Measurements from ENCODE around the gene RPRML. TPM values are rescaled to one million over a fixed set of nuclear protein-coding genes. Genes with fewer than 3 reads are reported as not detected.
A peak's percentile ranks its signal among the peaks of the same experiment; 100 is the strongest.

Gene RPRML
- total RNA-seq, 1 donor from 2014 or later: 4.5 TPM

DNA sequence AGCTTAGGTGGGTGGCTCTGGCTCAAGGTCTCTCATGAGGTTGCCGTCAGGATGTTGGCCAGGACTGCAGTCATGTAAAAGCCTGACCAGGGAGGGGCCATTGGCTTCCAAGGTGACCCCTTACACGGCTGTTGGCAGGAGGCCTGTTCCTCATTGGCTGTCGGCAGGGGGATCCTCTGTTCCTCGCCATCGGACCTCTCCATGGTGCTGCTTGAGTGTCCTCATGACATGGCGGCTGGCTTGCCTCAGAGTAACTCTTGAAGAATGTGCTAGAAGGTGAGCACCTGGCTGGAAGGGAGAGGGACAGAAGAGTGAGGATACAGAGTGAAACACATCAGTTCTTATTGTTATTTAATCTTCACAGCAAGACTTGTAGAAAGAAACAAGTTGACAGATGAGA lies 4.7 kb upstream of the RPRML start:
- DNase-seq: no peak
- Mint-ChIP-seq H3K27me3 (ENCODE audit: unreplicated experiment) (peaks cover 15% of the 10 kb centered on the region), H3K36me3 (ENCODE audit: unreplicated experiment) (no peaks in the 10 kb centered on the region), H3K4me1 (ENCODE audit: low read depth, unreplicated experiment) (peaks cover 20% of the 10 kb centered on the region), H3K27ac (ENCODE audit: unreplicated experiment) (no peak overlapping the region), H3K9me3 (ENCODE audit: unreplicated experiment) (peaks cover 9% of the 10 kb centered on the region), H3K4me3 (ENCODE audit: unreplicated experiment) (no peak overlapping the region)
- TF ChIP-seq, protein P1, sequence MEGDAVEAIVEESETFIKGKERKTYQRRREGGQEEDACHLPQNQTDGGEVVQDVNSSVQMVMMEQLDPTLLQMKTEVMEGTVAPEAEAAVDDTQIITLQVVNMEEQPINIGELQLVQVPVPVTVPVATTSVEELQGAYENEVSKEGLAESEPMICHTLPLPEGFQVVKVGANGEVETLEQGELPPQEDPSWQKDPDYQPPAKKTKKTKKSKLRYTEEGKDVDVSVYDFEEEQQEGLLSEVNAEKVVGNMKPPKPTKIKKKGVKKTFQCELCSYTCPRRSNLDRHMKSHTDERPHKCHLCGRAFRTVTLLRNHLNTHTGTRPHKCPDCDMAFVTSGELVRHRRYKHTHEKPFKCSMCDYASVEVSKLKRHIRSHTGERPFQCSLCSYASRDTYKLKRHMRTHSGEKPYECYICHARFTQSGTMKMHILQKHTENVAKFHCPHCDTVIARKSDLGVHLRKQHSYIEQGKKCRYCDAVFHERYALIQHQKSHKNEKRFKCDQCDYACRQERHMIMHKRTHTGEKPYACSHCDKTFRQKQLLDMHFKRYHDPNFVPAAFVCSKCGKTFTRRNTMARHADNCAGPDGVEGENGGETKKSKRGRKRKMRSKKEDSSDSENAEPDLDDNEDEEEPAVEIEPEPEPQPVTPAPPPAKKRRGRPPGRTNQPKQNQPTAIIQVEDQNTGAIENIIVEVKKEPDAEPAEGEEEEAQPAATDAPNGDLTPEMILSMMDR (IDR thresholded peaks at IDR 0.05; ENCODE audit: partially characterized antibody, unreplicated experiment): no peak

GRCh38 chr17:46982577-46982976 lies 3.5 kb upstream of the RPRML start:
- peaks cover 14% of the 10 kb centered on the region for H3K27me3 Mint-ChIP-seq (ENCODE audit: unreplicated experiment)
- peaks cover 27% of the 10 kb centered on the region for H3K4me1 Mint-ChIP-seq (ENCODE audit: low read depth, unreplicated experiment)
- peak overlapping the region; percentile 60 for H3K27ac Mint-ChIP-seq (ENCODE audit: unreplicated experiment)

DNA sequence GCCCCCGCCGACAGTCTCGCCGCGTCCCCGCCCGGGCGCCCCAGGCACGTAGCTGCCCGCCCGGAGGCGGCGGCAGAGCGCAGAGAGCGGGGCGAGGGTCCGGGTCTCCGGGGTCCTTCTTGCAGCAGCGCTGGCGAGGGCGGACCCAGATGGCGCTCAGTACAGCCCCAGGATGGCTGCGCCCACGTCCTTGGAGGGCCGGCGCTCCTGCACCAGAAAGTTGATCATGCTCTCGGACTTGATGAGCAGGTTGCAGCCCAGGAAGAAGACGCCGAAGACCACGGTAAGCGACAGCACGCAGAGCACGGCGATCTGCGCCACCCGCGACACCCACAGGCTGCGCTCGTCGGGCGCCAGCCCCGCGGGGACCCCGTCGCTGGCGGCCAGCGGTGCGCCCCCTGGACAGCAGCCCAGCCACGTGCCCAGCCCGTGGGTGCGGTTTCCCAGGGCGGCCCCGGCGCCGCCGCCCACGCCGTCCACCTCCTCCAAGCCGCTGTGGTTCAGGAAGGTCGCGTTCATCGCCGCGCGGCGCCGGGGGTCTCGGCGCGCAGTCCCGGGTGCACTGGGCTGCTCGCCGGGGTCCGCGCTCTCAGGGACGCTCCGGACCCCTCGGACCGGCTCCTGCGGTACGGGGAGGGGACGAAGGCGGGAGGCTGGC lies 435 bp downstream of the RPRML start:
- Mint-ChIP-seq H3K4me3 (ENCODE audit: unreplicated experiment) (peak overlapping the region; percentile 72), H3K36me3 (ENCODE audit: unreplicated experiment) (no peaks in the 10 kb centered on the region), H3K27ac (ENCODE audit: unreplicated experiment) (no peak overlapping the region), H3K9me3 (ENCODE audit: unreplicated experiment) (peaks cover 10% of the 10 kb centered on the region), H3K4me1 (ENCODE audit: low read depth, unreplicated experiment) (peaks cover 33% of the 10 kb centered on the region), H3K27me3 (ENCODE audit: unreplicated experiment) (peaks cover 8% of the 10 kb centered on the region)
- TF ChIP-seq, protein P1 (IDR thresholded peaks at IDR 0.05; ENCODE audit: partially characterized antibody, unreplicated experiment): no peak
- peak; percentile 39 for DNase-seq

More at GRCh38 chr17:46982577-46982976, 3.5 kb upstream of the RPRML start:
- H3K36me3 Mint-ChIP-seq (ENCODE audit: unreplicated experiment): no peaks in the 10 kb centered on the region
- no peak overlapping the region for H3K4me3 Mint-ChIP-seq (ENCODE audit: unreplicated experiment)
- H3K9me3 Mint-ChIP-seq (ENCODE audit: unreplicated experiment): peaks cover 10% of the 10 kb centered on the region
- TF ChIP-seq, protein P1 (IDR thresholded peaks at IDR 0.05; ENCODE audit: partially characterized antibody, unreplicated experiment): no peak
- DNase-seq: no peak

- Mint-ChIP-seq H3K36me3 (ENCODE audit: unreplicated experiment) (no peaks in the 10 kb centered on the region), H3K4me1 (ENCODE audit: low read depth, unreplicated experiment) (peaks cover 35% of the 10 kb centered on the region), H3K27ac (ENCODE audit: unreplicated experiment) (peak overlapping the region; percentile 92), H3K9me3 (ENCODE audit: unreplicated experiment) (peaks cover 13% of the 10 kb centered on the region), H3K4me3 (ENCODE audit: unreplicated experiment) (peak overlapping the region; percentile 95), H3K27me3 (ENCODE audit: unreplicated experiment) (peaks cover 7% of the 10 kb centered on the region)
- DNase-seq: peak; percentile 44
- TF ChIP-seq, protein P1 (IDR thresholded peaks at IDR 0.05; ENCODE audit: partially characterized antibody, unreplicated experiment): no peak
These were observed 1.1 kb downstream of the RPRML start for GRCh38 chr17:46977750-46978488.

- Mint-ChIP-seq H3K4me1 (ENCODE audit: low read depth, unreplicated experiment) (peaks cover 33% of the 10 kb centered on the region), H3K9me3 (ENCODE audit: unreplicated experiment) (peaks cover 13% of the 10 kb centered on the region), H3K36me3 (ENCODE audit: unreplicated experiment) (no peaks in the 10 kb centered on the region), H3K4me3 (ENCODE audit: unreplicated experiment) (peak overlapping the region; percentile 95), H3K27ac (ENCODE audit: unreplicated experiment) (peak overlapping the region; percentile 92), H3K27me3 (ENCODE audit: unreplicated experiment) (peaks cover 5% of the 10 kb centered on the region)
- DNase-seq: peak; percentile 81
- TF ChIP-seq, protein P1 (IDR thresholded peaks at IDR 0.05; ENCODE audit: partially characterized antibody, unreplicated experiment): peak; percentile 36
These were observed 1.7 kb downstream of the RPRML start for GRCh38 chr17:46977348-46977747.

Measured in glutamatergic neuron (in vitro differentiated cells).